Keratinocyte (primary cell): Measurements from ENCODE around the gene RAP1GAP2.

Source experiments
- CTCF ChIP-seq, 3 experiments: IDR thresholded peaks in 1 of 3; conservative IDR thresholded peaks in 1 of 3; optimal IDR thresholded peaks in 1 of 3; 2 replicates in 2 of 3; 3 replicates in 1 of 3; pipeline versions ENCODE3 to v1.5.1; 2011; ENCODE audit warnings: low read length in 3 of 3, mild to moderate bottlenecking in 3 of 3, moderate library complexity in 2 of 3, control low read depth in 1 of 3, inconsistent platforms in 1 of 3; ENCODE audit not compliant: insufficient read depth in 2 of 3; ENCODE audit errors: extremely low read depth in 1 of 3
- EZH2 ChIP-seq: IDR thresholded peaks from one replicate; pipeline ENCODE4 v1.6.1; 2012; ENCODE audit warnings: inconsistent platforms, mild to moderate bottlenecking, low read length, moderate library complexity

DNA sequence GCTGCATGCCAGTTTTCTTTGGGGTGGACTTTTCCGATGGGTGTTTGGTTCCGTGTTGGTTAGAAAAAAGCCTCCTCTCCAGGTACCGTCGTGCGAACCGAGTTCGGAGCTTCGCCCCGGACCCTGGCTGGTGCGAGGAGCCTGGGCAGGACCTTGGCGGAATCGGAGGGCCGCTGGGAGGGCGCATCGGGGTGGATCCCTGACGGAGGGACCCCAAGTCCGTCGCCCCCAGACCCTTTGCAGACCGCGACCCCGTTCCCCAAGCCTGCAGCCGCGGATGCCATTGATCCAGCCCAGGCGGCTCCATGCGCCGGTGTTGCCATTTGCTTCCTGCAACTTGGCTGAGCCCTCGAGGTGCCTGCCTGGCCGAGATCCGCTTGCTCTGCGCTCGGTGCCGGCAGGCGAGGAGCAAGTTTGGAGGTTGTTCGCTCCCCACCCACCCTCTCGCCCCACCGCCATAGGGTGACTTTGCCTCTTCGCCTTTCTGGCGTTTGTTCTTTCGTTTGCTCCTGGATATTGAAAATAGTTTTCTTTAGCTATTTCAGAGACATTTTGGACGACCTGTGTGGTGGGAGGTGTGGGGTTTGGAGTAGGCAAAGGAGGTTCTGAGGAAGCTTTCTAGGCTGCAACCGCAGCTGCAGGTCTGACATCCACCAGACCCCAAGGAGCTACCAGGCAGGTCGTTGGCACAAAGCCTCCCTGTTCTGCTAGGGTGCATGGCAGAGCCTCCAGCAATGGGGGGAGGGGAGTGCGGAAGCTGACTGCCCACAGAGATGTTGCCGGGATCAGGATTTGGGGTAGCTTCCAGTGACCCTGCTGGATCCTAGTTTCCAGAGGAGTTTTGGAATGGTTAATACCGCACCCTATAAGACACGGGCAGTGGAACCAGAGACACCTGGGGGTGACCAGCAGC, 58.2 kb downstream of the RAP1GAP2 start:
- TF ChIP-seq CTCF (optimal IDR thresholded peaks at IDR 0.05 in 1 of 3, IDR thresholded peaks at IDR 0.05 in 1 of 3, conservative IDR thresholded peaks at IDR 0.05 in 1 of 3; ENCODE audit: extremely low read depth in 1 of 3, insufficient read depth in 2 of 3, low read length in 3 of 3), result no peak
- TF ChIP-seq EZH2, result no peak
